SK-N-SH (cell line): Measurements from ENCODE around the gene FAM131C. TPM values are rescaled to one million over a fixed set of nuclear protein-coding genes. Genes with fewer than 3 reads are reported as not detected.

Source experiments
- CTCF ChIA-PET: fragments of 300-600, 350-600 bp; formaldehyde crosslinking; extraction: SDS; loops from one replicate; lab custom pipeline; 2021; lab: Yijun Ruan, JAX
- POLR2A ChIA-PET: fragments of 350-600 bp; sonication (Branson Sonifier 250); formaldehyde crosslinking; extraction: SDS; loops from one replicate; lab custom pipeline; 2020; ENCODE audit warnings: antibody characterized with exemption, inconsistent platforms; lab: Yijun Ruan, JAX
- DNase-seq: peaks from one replicate; pipeline ENCODE4 v3.0.0; 2012
- H2AFZ ChIP-seq: fragments of 200-600 bp; sonication (generic); 2 replicates; pipeline ENCODE4 v1.8.1; 2016; ENCODE audit warnings: antibody characterized with exemption, mild to moderate bottlenecking, low read depth
- H3F3A ChIP-seq: fragments of 200-600 bp; sonication (generic); replicated peaks from 2 replicates; pipeline ENCODE3; 2016; ENCODE audit warnings: antibody characterized with exemption, mild to moderate bottlenecking; ENCODE audit not compliant: insufficient read depth
- H3K27ac ChIP-seq, 2 experiments: fragments of 200-500 bp in 1 of 2; fragments of 200-600 bp in 1 of 2; sonication (Bioruptor generic) in 1 of 2; sonication (generic), shearing (Covaris generic) in 1 of 2; 2 replicates each; pipeline versions ENCODE4 v1.5.1 to v1.6.1; 2014 to 2016; ENCODE audit warnings: low read depth in 2 of 2, inconsistent platforms in 1 of 2, low read length in 1 of 2, mild to moderate bottlenecking in 1 of 2, mixed read lengths in 1 of 2
- H3K27me3 ChIP-seq: fragments of 200-600 bp; sonication (generic), shearing (Covaris generic); 2 replicates; pipeline ENCODE4 v1.6.1; 2016; ENCODE audit warnings: mixed run types; ENCODE audit not compliant: insufficient read depth
- H3K36me3 ChIP-seq, 2 experiments: fragments of 200-500 bp in 1 of 2; fragments of 200-600 bp in 1 of 2; sonication (Bioruptor generic) in 1 of 2; sonication (generic) in 1 of 2; replicated peaks in 1 of 2; 2 replicates each; pipeline versions ENCODE3 to v1.5.1; 2014 to 2016; ENCODE audit warnings: low read length in 1 of 2, mild to moderate bottlenecking in 1 of 2; ENCODE audit not compliant: insufficient read depth in 2 of 2, control insufficient read depth in 1 of 2
- H3K4me1 ChIP-seq, 2 experiments: fragments of 200-500 bp in 1 of 2; fragments of 200-600 bp in 1 of 2; sonication (Bioruptor generic) in 1 of 2; sonication (generic), shearing (Covaris generic) in 1 of 2; 2 replicates each; pipeline versions ENCODE4 v1.5.1 to v1.6.1; 2014 to 2016; ENCODE audit warnings: low read depth in 1 of 2, low read length in 1 of 2, mixed run types in 1 of 2; ENCODE audit not compliant: insufficient read depth in 2 of 2, control insufficient read depth in 1 of 2
- H3K4me2 ChIP-seq: fragments of 200-600 bp; sonication (generic), shearing (Covaris generic); 2 replicates; pipeline ENCODE4 v1.6.1; 2017; ENCODE audit warnings: mixed run types
- H3K4me3 ChIP-seq, 2 experiments: fragments of 200-500 bp in 1 of 2; fragments of 200-600 bp in 1 of 2; sonication (Bioruptor generic) in 1 of 2; sonication (generic), shearing (Covaris generic) in 1 of 2; 2 replicates each; pipeline versions ENCODE4 v1.5.1 to v1.8.1; 2014 to 2016; ENCODE audit warnings: low read depth in 2 of 2, inconsistent platforms in 1 of 2, low read length in 1 of 2, mild to moderate bottlenecking in 1 of 2, mixed read lengths in 1 of 2, moderate library complexity in 1 of 2
- H3K79me2 ChIP-seq: fragments of 200-600 bp; sonication (generic); 2 replicates; pipeline ENCODE4 v1.8.1; 2017; ENCODE audit warnings: mild to moderate bottlenecking; ENCODE audit not compliant: insufficient read depth
- H3K9ac ChIP-seq: fragments of 200-600 bp; sonication (generic); 2 replicates; pipeline ENCODE4 v1.6.1; 2017; ENCODE audit warnings: mixed run types
- H3K9me2 ChIP-seq: fragments of 200-600 bp; sonication (generic); 2 replicates; pipeline ENCODE4 v1.6.1; 2017; ENCODE audit warnings: mixed run types
- H3K9me3 ChIP-seq: fragments of 200-600 bp; sonication (generic); 2 replicates; pipeline ENCODE4 v1.6.1; 2017; ENCODE audit warnings: mixed run types, mild to moderate bottlenecking, moderate library complexity
- H4K20me1 ChIP-seq: fragments of 200-600 bp; sonication (generic); 2 replicates; pipeline ENCODE4 v1.6.1; 2017; ENCODE audit warnings: mild to moderate bottlenecking, mixed run types; ENCODE audit not compliant: insufficient read depth
- EZH2phosphoT487 ChIP-seq: fragments of 200-600 bp; sonication (generic); IDR thresholded peaks from 2 replicates; pipeline ENCODE4 v1.6.1; 2017; ENCODE audit warnings: low read depth, mixed run types, mild to moderate bottlenecking, antibody characterized with exemption, moderate library complexity, borderline replicate concordance
- FOSL2 ChIP-seq: IDR thresholded peaks from 2 replicates; pipeline ENCODE4 v1.4.0; 2012; ENCODE audit warnings: low read depth, mild to moderate bottlenecking, moderate library complexity, borderline replicate concordance
- GABPA ChIP-seq: IDR thresholded peaks from 2 replicates; pipeline ENCODE4 v1.4.0; 2012; ENCODE audit warnings: low read depth, mild to moderate bottlenecking
- JUND ChIP-seq: IDR thresholded peaks from 2 replicates; pipeline ENCODE4 v1.4.0; 2012
- MEF2A ChIP-seq: IDR thresholded peaks from 2 replicates; pipeline ENCODE4 v1.4.0; 2012; ENCODE audit warnings: low read depth, borderline replicate concordance
- NRF1 ChIP-seq: IDR thresholded peaks from 2 replicates; pipeline ENCODE4 v1.6.1; 2012; ENCODE audit warnings: low read depth, mild to moderate bottlenecking, low read length
- POLR2AphosphoS5 ChIP-seq: IDR thresholded peaks from 2 replicates; pipeline ENCODE4 v1.6.1; 2012; ENCODE audit warnings: low read depth, low read length
- RXRA ChIP-seq: IDR thresholded peaks from 2 replicates; pipeline ENCODE4 v1.4.0; 2012; ENCODE audit warnings: low read depth, mild to moderate bottlenecking, borderline replicate concordance
- SIN3A ChIP-seq: IDR thresholded peaks from 2 replicates; pipeline ENCODE4 v1.6.1; 2012; ENCODE audit warnings: low read depth, mild to moderate bottlenecking, low read length, moderate library complexity, borderline replicate concordance
- TCF12 ChIP-seq: IDR thresholded peaks from 2 replicates; pipeline ENCODE4 v1.4.0; 2012
- YY1 ChIP-seq: IDR thresholded peaks from 2 replicates; pipeline ENCODE4 v1.4.0; 2012; ENCODE audit warnings: low read depth, mild to moderate bottlenecking
- WGBS: methylation state at CpG from one replicate; pipeline ENCODE4 v1.1.6; 2017; ENCODE audit warnings: low lambda C conversion rate; 5-methylcytosine and 5-hydroxymethylcytosine counted together
- polyA plus RNA-seq, 3 experiments: library from polyadenylated mRNA; depleted of rRNA; stranded (reverse); fragments of >200 nt; gene quantifications; 2 replicates each; pipeline ENCODE4 v1.2.3, GENCODE V29; 2012
- TF ChIP-seq, protein P1 (sequence below): IDR thresholded peaks from 2 replicates; pipeline ENCODE4 v1.4.0; 2012; ENCODE audit warnings: low read depth, borderline replicate concordance
- TF ChIP-seq, protein P2 (sequence below): fragments of 200-600 bp; sonication (generic); IDR thresholded peaks from 2 replicates; pipeline ENCODE4 v1.6.1; 2017; ENCODE audit warnings: antibody characterized with exemption, mild to moderate bottlenecking, moderate library complexity
- TF ChIP-seq, protein P3 (sequence below): IDR thresholded peaks from 2 replicates; pipeline ENCODE4 v1.4.0; 2012; ENCODE audit warnings: low read depth, borderline replicate concordance

FAM131C gene
- polyA plus RNA-seq, 1 of the 3 experiments (the other 2 are of a cell fraction), result 1.6 TPM

DNA sequence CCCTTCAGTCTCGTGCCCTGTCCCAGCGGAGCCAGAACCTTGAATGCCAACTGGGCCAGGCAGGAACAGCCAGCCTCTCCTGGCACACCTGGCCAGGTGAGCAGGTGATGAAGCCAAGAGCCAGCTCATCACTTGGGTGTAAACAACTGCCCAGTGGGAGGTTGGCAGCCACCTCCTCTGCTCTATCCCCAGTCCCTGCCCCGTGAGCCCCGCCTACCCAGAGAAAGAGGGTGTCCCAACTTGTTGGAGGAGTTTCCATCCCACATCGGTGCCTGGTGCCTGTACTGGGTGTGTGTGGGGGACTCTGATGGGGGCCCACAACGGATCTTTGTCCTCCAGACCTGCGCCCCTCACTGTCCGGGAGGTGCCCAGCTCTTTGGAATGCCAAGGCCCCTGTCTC lies 17.8 kb upstream of the FAM131C start (continued):
- TF ChIP-seq YY1, result no peak
- TF ChIP-seq EZH2phosphoT487, result no peak
- TF ChIP-seq MEF2A, result no peak
- TF ChIP-seq, protein P1, sequence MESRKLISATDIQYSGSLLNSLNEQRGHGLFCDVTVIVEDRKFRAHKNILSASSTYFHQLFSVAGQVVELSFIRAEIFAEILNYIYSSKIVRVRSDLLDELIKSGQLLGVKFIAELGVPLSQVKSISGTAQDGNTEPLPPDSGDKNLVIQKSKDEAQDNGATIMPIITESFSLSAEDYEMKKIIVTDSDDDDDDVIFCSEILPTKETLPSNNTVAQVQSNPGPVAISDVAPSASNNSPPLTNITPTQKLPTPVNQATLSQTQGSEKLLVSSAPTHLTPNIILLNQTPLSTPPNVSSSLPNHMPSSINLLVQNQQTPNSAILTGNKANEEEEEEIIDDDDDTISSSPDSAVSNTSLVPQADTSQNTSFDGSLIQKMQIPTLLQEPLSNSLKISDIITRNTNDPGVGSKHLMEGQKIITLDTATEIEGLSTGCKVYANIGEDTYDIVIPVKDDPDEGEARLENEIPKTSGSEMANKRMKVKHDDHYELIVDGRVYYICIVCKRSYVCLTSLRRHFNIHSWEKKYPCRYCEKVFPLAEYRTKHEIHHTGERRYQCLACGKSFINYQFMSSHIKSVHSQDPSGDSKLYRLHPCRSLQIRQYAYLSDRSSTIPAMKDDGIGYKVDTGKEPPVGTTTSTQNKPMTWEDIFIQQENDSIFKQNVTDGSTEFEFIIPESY, result no peak
- no peak for TF ChIP-seq TCF12
- TF ChIP-seq POLR2AphosphoS5, result no peak
- TF ChIP-seq JUND, result no peak
- no peak for TF ChIP-seq GABPA
- no peak for TF ChIP-seq SIN3A
- no peak for TF ChIP-seq FOSL2

DNA sequence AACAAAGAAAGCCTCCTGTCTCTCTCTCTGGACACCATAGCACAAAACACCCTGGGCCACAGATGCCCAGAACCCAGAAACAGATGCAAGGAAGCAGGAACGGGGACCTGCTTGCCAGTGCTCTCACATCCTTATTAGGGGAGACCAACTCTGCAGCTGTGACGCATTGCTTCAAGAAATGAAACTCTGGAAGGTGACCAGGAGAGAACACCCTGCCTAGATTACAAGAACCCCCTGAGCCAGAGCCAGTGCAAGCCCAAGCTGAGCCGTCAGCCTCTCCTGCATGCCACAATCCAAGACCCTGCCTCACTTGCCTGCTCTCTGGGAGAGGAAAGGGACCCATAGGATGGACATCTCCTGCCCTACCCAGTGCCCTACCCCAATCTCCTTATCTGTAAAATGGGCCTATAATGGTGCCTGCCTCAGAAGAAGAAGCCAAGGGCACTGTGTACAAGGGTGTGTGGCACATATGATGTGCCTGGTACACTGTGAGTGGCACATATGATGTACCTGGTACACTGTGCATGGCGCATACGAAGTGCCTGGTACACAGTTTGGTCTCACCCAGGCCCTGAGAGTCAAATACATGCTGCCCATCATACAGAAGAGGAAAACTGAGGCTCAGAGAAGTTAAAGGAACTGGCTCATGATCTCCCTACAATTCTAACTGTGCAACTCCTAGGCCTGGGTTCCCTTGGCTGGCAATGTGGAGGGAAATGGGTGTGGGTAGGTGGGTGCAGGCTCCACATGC lies 16.8 kb upstream of the FAM131C start:
- no peak overlapping the region for H3K4me3 ChIP-seq
- DNase-seq, result no peak
- H3K9me2 ChIP-seq, result no peaks in the 10 kb centered on the region
- H3K27ac ChIP-seq, result no peak overlapping the region
- H3F3A ChIP-seq, result no peaks in the 10 kb centered on the region
- no peaks in the 10 kb centered on the region for H3K79me2 ChIP-seq
- peaks cover 0 to 3% of the 10 kb centered on the region in 2 experiments; a peak in 1 of 4 replicates for H3K4me1 ChIP-seq
- no peaks in the 10 kb centered on the region for H4K20me1 ChIP-seq
- H3K27me3 ChIP-seq, result no peaks in the 10 kb centered on the region
- WGBS, result 69% methylated on average over 2 of the region's 5 CpGs
- H3K4me2 ChIP-seq, result no peak overlapping the region
- H3K9me3 ChIP-seq, result no peaks in the 10 kb centered on the region
- ChIA-PET CTCF (no interaction called here), POLR2A (no interaction called here)
- H3K36me3 ChIP-seq, result no peaks in the 10 kb centered on the region
- no peak overlapping the region for H2AFZ ChIP-seq
- H3K9ac ChIP-seq, result no peak overlapping the region
- TF ChIP-seq NRF1 (no peak), GABPA (no peak), RXRA (no peak), FOSL2 (no peak), YY1 (no peak)
- TF ChIP-seq, protein P2, sequence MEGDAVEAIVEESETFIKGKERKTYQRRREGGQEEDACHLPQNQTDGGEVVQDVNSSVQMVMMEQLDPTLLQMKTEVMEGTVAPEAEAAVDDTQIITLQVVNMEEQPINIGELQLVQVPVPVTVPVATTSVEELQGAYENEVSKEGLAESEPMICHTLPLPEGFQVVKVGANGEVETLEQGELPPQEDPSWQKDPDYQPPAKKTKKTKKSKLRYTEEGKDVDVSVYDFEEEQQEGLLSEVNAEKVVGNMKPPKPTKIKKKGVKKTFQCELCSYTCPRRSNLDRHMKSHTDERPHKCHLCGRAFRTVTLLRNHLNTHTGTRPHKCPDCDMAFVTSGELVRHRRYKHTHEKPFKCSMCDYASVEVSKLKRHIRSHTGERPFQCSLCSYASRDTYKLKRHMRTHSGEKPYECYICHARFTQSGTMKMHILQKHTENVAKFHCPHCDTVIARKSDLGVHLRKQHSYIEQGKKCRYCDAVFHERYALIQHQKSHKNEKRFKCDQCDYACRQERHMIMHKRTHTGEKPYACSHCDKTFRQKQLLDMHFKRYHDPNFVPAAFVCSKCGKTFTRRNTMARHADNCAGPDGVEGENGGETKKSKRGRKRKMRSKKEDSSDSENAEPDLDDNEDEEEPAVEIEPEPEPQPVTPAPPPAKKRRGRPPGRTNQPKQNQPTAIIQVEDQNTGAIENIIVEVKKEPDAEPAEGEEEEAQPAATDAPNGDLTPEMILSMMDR, result no peak
- TF ChIP-seq, protein P3, sequence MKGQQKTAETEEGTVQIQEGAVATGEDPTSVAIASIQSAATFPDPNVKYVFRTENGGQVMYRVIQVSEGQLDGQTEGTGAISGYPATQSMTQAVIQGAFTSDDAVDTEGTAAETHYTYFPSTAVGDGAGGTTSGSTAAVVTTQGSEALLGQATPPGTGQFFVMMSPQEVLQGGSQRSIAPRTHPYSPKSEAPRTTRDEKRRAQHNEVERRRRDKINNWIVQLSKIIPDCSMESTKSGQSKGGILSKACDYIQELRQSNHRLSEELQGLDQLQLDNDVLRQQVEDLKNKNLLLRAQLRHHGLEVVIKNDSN, result no peak
- TF ChIP-seq, all 33 proteins: peak for 0
